WTC11 (cell line): ENCODE data around the gene IPO13.

Source experiments
- MAX ChIP-seq: sonication (generic); formaldehyde crosslinking; IDR thresholded peaks from 2 replicates; pipeline ENCODE4 v1.8.0; 2022; ENCODE audit warnings: mild to moderate bottlenecking, missing genetic modification reagents
- TF ChIP-seq, protein P1 (sequence below): sonication (generic); formaldehyde crosslinking; IDR thresholded peaks from 2 replicates; pipeline ENCODE4 v1.8.0; 2022; ENCODE audit warnings: mild to moderate bottlenecking, missing genetic modification reagents

- no peak for TF ChIP-seq MAX
- TF ChIP-seq, protein P1, sequence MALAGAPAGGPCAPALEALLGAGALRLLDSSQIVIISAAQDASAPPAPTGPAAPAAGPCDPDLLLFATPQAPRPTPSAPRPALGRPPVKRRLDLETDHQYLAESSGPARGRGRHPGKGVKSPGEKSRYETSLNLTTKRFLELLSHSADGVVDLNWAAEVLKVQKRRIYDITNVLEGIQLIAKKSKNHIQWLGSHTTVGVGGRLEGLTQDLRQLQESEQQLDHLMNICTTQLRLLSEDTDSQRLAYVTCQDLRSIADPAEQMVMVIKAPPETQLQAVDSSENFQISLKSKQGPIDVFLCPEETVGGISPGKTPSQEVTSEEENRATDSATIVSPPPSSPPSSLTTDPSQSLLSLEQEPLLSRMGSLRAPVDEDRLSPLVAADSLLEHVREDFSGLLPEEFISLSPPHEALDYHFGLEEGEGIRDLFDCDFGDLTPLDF = no peak
These were observed 32.0 kb downstream of the IPO13 start, which contains the start of gene B4GALT2 for GRCh38 chr1:43978551-43979260.
